HepG2 (cell line): ENCODE data around the gene ZCCHC3. TPM values are rescaled to one million over a fixed set of nuclear protein-coding genes. Genes with fewer than 3 reads are reported as not detected.

Source experiments
- AGO1 ChIP-seq: fragments of 200-400 bp; formaldehyde crosslinking; IDR thresholded peaks from 2 replicates; pipeline ENCODE4 v1.6.1; 2017; ENCODE audit warnings: mild to moderate bottlenecking, low read depth, low read length, moderate library complexity; ENCODE audit not compliant: poor library complexity, severe bottlenecking
- GPN1 ChIP-seq: sonication (generic); formaldehyde crosslinking; IDR thresholded peaks from 2 replicates; pipeline ENCODE4 v1.5.1; 2020; ENCODE audit warnings: missing genetic modification reagents, borderline replicate concordance
- HNF4G ChIP-seq, 2 experiments: sonication (generic) in 1 of 2; formaldehyde crosslinking in 1 of 2; IDR thresholded peaks; 2 replicates each; pipeline versions ENCODE4 v1.4.0 to v1.6.1; 2011 to 2020; ENCODE audit warnings: borderline replicate concordance in 2 of 2, low read depth in 2 of 2, mild to moderate bottlenecking in 2 of 2, low read length in 1 of 2, missing genetic modification reagents in 1 of 2, moderate library complexity in 1 of 2
- NR2F6 ChIP-seq, 2 experiments: IDR thresholded peaks; 2 replicates each; pipeline ENCODE4 v1.6.1; 2016; ENCODE audit warnings: antibody characterized with exemption in 1 of 2, mild to moderate bottlenecking in 1 of 2
- REL ChIP-seq: sonication (generic); formaldehyde crosslinking; conservative IDR thresholded peaks from 2 replicates; pipeline ENCODE4 v1.8.0; 2022; ENCODE audit warnings: mild to moderate bottlenecking, missing genetic modification reagents, moderate library complexity
- RFXAP ChIP-seq: sonication (generic); formaldehyde crosslinking; IDR thresholded peaks from 2 replicates; pipeline ENCODE4 v1.4.0; 2020; ENCODE audit warnings: missing genetic modification reagents, borderline replicate concordance
- TAF15 ChIP-seq: fragments of 200-400 bp; formaldehyde crosslinking; IDR thresholded peaks from one replicate; pipeline ENCODE4 v1.6.1; 2018; ENCODE audit warnings: mild to moderate bottlenecking, low read depth, low read length; ENCODE audit not compliant: poor library complexity, severe bottlenecking
- ZNF563 ChIP-seq: sonication (generic); formaldehyde crosslinking; IDR thresholded peaks from 2 replicates; pipeline ENCODE4 v1.8.0; 2022; ENCODE audit warnings: mild to moderate bottlenecking, moderate library complexity, missing genetic modification reagents
- ZNF777 ChIP-seq: sonication (generic); formaldehyde crosslinking; IDR thresholded peaks from 2 replicates; pipeline ENCODE4 v1.4.0; 2020; ENCODE audit warnings: missing genetic modification reagents
- ZSCAN20 ChIP-seq: sonication (generic); formaldehyde crosslinking; IDR thresholded peaks from 2 replicates; pipeline ENCODE4 v1.4.0; 2020; ENCODE audit warnings: missing genetic modification reagents, mild to moderate bottlenecking, borderline replicate concordance
- polyA plus RNA-seq, 8 experiments: library from polyadenylated mRNA; depleted of rRNA in 3 of 8; stranded (reverse) in 7 of 8; unstranded in 1 of 8; fragments of >200 nt; fragmentation: Illumina TruSeq in 4 of 8; extraction: Trizol in 4 of 8; gene quantifications; 2 replicates each; pipeline versions ENCODE4 v1.2.1 to v1.2.3, GENCODE V29; 2011 to 2016; ENCODE audit warnings: low read depth in 4 of 8, missing spikeins in 1 of 8, mixed read lengths in 1 of 8; ENCODE audit not compliant: insufficient read depth in 1 of 8
- total RNA-seq, 5 experiments: library from RNA; depleted of rRNA; stranded (reverse); fragments of >200 nt; fragmentation: Illumina TruSeq; extraction: Trizol; gene quantifications; 2 replicates each; pipeline ENCODE4 v1.2.3, GENCODE V29; 2016; ENCODE audit warnings: low read depth in 1 of 5
- TF ChIP-seq, protein P1 (sequence below), 2 experiments: sonication (generic) in 1 of 2; formaldehyde crosslinking in 1 of 2; IDR thresholded peaks; 2 replicates each; pipeline versions ENCODE4 v1.4.0 to v1.6.1; 2018 to 2020; ENCODE audit warnings: missing genetic modification reagents in 2 of 2, borderline replicate concordance in 1 of 2, low read depth in 1 of 2, mild to moderate bottlenecking in 1 of 2, missing biosample characterization in 1 of 2
- TF ChIP-seq, protein P2 (sequence below): sonication (generic); formaldehyde crosslinking; IDR thresholded peaks from 2 replicates; pipeline ENCODE4 v1.5.1; 2020; ENCODE audit warnings: mild to moderate bottlenecking, missing genetic modification reagents
- TF ChIP-seq, protein P3 (sequence below): sonication (generic); formaldehyde crosslinking; IDR thresholded peaks from 2 replicates; pipeline ENCODE4 v1.5.1; 2020; ENCODE audit warnings: missing genetic modification reagents, mild to moderate bottlenecking, borderline replicate concordance
- TF ChIP-seq, protein P4 (sequence below): sonication (generic); formaldehyde crosslinking; conservative IDR thresholded peaks from 2 replicates; pipeline ENCODE4 v1.4.0; 2020; ENCODE audit warnings: missing genetic modification reagents
- TF ChIP-seq, protein P5 (sequence below): IDR thresholded peaks from 2 replicates; pipeline ENCODE4 v1.6.1; 2012; ENCODE audit warnings: inconsistent platforms

Gene ZCCHC3
- total and polyA plus RNA-seq, 2 of the 13 experiments (the other 11 are each of a cell fraction or from before 2014, with no cell fraction given): 46.6 to 63.0 TPM

DNA sequence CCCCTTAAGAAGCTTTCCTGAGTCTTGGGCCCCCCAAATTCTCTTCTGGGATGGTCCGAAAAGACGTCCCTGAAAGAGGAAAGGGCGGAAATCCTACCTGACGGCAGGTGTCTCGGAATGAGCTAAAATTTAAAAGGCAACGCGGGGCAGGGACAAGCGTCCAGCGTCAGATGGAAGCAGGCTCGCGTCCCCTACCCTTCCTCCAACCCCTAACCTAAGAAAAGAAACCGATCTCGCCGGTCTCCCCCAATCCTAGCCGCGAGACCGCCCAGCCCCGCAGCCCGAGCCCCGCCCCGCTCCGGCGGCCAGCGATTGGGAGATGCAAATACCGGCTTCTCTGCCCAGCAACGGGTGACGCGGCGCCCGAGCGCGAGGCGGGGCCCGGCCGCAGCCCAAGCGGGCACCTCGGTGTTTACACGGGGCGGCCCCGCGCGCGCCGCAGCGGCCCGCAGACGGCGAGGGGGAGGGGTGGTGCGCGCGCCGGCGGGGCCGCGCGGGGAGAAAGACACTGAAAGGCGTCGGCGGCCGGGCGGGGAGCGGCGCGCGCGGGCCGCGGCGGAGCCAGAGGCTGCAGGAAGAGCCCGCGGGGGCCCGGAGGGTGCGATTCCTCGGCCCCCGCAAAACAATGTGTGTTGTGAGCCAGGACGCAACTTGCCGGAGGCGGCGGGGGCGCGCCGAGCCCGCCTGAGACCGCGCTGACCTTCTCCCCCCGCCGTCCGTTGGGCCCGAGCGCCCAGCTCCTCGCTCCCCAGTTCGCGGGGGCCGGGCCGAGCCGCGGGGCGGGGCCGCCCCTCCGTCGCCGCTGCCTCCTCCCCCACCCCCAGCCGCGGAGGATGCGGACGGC, 27.9 kb downstream of the ZCCHC3 start, which contains the start of gene SOX12 (continued):
- TF ChIP-seq, protein P1, sequence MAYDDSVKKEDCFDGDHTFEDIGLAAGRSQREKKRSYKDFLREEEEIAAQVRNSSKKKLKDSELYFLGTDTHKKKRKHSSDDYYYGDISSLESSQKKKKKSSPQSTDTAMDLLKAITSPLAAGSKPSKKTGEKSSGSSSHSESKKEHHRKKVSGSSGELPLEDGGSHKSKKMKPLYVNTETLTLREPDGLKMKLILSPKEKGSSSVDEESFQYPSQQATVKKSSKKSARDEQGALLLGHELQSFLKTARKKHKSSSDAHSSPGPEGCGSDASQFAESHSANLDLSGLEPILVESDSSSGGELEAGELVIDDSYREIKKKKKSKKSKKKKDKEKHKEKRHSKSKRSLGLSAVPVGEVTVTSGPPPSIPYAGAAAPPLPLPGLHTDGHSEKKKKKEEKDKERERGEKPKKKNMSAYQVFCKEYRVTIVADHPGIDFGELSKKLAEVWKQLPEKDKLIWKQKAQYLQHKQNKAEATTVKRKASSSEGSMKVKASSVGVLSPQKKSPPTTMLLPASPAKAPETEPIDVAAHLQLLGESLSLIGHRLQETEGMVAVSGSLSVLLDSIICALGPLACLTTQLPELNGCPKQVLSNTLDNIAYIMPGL (CRISPR knock-in tag; IDR thresholded peaks at IDR 0.05; ENCODE audit: borderline replicate concordance in 1 of 2, low read depth in 1 of 2): peak in 1 of 2 experiments; percentile 19; a peak in 3 of 4 replicates
- TF ChIP-seq RFXAP (CRISPR knock-in tag): peak; percentile 100
- peak; percentile 35 for TF ChIP-seq TAF15
- TF ChIP-seq GPN1 (CRISPR knock-in tag): no peak
- TF ChIP-seq AGO1: no peak
- no peak for TF ChIP-seq NR2F6 (IDR thresholded peaks at IDR 0.05)
- TF ChIP-seq NR2F6 (CRISPR knock-in tag; IDR thresholded peaks at IDR 0.05): peak; percentile 39; the same call in 1 of the 2 replicates
- TF ChIP-seq, protein P2, sequence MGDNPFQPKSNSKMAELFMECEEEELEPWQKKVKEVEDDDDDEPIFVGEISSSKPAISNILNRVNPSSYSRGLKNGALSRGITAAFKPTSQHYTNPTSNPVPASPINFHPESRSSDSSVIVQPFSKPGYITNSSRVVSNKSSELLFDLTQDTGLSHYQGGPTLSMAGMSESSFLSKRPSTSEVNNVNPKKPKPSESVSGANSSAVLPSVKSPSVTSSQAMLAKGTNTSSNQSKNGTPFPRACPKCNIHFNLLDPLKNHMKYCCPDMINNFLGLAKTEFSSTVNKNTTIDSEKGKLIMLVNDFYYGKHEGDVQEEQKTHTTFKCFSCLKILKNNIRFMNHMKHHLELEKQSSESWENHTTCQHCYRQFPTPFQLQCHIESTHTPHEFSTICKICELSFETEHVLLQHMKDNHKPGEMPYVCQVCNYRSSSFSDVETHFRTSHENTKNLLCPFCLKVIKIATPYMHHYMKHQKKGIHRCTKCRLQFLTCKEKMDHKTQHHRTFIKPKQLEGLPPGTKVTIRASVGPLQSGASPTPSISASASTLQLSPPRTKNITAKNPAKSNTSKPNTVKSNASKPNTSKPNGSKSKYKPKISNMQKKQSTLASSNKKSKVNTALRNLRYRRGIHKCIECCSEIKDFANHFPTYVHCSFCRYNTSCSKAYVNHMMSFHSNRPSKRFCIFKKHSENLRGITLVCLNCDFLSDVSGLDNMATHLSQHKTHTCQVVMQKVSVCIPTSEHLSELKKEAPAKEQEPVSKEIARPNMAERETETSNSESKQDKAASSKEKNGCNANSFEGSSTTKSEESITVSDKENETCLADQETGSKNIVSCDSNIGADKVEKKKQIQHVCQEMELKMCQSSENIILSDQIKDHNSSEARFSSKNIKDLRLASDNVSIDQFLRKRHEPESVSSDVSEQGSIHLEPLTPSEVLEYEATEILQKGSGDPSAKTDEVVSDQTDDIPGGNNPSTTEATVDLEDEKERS (CRISPR knock-in tag): no peak
- TF ChIP-seq, protein P3, sequence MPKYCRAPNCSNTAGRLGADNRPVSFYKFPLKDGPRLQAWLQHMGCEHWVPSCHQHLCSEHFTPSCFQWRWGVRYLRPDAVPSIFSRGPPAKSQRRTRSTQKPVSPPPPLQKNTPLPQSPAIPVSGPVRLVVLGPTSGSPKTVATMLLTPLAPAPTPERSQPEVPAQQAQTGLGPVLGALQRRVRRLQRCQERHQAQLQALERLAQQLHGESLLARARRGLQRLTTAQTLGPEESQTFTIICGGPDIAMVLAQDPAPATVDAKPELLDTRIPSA (CRISPR knock-in tag): no peak
- TF ChIP-seq, protein P4, sequence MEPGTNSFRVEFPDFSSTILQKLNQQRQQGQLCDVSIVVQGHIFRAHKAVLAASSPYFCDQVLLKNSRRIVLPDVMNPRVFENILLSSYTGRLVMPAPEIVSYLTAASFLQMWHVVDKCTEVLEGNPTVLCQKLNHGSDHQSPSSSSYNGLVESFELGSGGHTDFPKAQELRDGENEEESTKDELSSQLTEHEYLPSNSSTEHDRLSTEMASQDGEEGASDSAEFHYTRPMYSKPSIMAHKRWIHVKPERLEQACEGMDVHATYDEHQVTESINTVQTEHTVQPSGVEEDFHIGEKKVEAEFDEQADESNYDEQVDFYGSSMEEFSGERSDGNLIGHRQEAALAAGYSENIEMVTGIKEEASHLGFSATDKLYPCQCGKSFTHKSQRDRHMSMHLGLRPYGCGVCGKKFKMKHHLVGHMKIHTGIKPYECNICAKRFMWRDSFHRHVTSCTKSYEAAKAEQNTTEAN: no peak; the same call in 1 of the 2 replicates
- TF ChIP-seq REL (CRISPR knock-in tag): no peak; the same call in 1 of the 2 replicates
- peak; percentile 85; the same call in 1 of the 2 replicates for TF ChIP-seq ZSCAN20 (CRISPR knock-in tag)
- peak; percentile 98 for TF ChIP-seq ZNF777 (CRISPR knock-in tag)
- peak; percentile 90 for TF ChIP-seq ZNF563
- TF ChIP-seq HNF4G (IDR thresholded peaks at IDR 0.05; ENCODE audit: borderline replicate concordance, low read depth, low read length): peak; percentile 46; the same call in 1 of the 2 replicates
- TF ChIP-seq HNF4G (CRISPR knock-in tag; IDR thresholded peaks at IDR 0.05; ENCODE audit: borderline replicate concordance, low read depth): peak; percentile 31; the same call in 1 of the 2 replicates
- TF ChIP-seq, protein P5, sequence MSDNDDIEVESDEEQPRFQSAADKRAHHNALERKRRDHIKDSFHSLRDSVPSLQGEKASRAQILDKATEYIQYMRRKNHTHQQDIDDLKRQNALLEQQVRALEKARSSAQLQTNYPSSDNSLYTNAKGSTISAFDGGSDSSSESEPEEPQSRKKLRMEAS: peak; percentile 46; the same call in 1 of the 2 replicates
